ENCODE data around the gene BCL7A. TPM values are rescaled to one million over a fixed set of nuclear protein-coding genes. Genes with fewer than 3 reads are reported as not detected.

The BCL7A gene
- total and polyA plus RNA-seq, 7 donors: 3.6 to 14.3 (median 11.3) TPM

GRCh38 chr12:122023339-122024131, 1.9 kb downstream of the BCL7A start:
- peaks cover 41% of the 10 kb centered on the region for H3K4me1 ChIP-seq

GRCh38 chr12:122024132-122024785, 2.6 kb downstream of the BCL7A start:
- 20 to 34% (median 32%) methylated on average over 16 of the region's 16 CpGs for WGBS, 3 donors
- peaks cover 48% of the 10 kb centered on the region for H3K4me1 ChIP-seq
- no peak for TF ChIP-seq CTCF (IDR thresholded peaks at IDR 0.05)
- H3K36me3 ChIP-seq (ENCODE audit: insufficient read depth in 1 of 2, low read depth in 1 of 2): no peaks in the 10 kb centered on the region
- H3K27me3 ChIP-seq (ENCODE audit: insufficient read depth in 3 of 3, low read length in 2 of 3): no peaks in the 10 kb centered on the region
- peak overlapping the region; percentile 90 for H3K27ac ChIP-seq
- intact Hi-C loops (cut with DNase I): loop anchor here in 1 of 2 donors (10.0 kb wide), 1 partner anchor 99 kb away; no protein-coding TSS in a partner anchor
- DNase-seq (no peak), ATAC-seq (no peak)
- no peaks in the 10 kb centered on the region for H3K9me3 ChIP-seq
- H3K4me3 ChIP-seq: peak overlapping the region; percentile 79

More at GRCh38 chr12:122023339-122024131, 1.9 kb downstream of the BCL7A start:
- WGBS, 3 donors: 2 to 3% (median 2%) methylated on average over 43 of the region's 43 CpGs
- no peaks in the 10 kb centered on the region for H3K36me3 ChIP-seq (ENCODE audit: insufficient read depth in 1 of 2, low read depth in 1 of 2)
- peak overlapping the region; percentile 79 for H3K4me3 ChIP-seq
- intact Hi-C loops (cut with DNase I): loop anchor here in 1 of 2 donors (10.0 kb wide), 1 partner anchor 99 kb away; no protein-coding TSS in a partner anchor
- no peak for TF ChIP-seq CTCF (IDR thresholded peaks at IDR 0.05)
- H3K27ac ChIP-seq: peak overlapping the region; percentile 90
- no peaks in the 10 kb centered on the region for H3K9me3 ChIP-seq
- ATAC-seq: peak; percentile 62 to 70 (median 64)
- H3K27me3 ChIP-seq (ENCODE audit: insufficient read depth in 3 of 3, low read length in 2 of 3): no peaks in the 10 kb centered on the region
- peak; percentile 73 to 83 for DNase-seq

DNA sequence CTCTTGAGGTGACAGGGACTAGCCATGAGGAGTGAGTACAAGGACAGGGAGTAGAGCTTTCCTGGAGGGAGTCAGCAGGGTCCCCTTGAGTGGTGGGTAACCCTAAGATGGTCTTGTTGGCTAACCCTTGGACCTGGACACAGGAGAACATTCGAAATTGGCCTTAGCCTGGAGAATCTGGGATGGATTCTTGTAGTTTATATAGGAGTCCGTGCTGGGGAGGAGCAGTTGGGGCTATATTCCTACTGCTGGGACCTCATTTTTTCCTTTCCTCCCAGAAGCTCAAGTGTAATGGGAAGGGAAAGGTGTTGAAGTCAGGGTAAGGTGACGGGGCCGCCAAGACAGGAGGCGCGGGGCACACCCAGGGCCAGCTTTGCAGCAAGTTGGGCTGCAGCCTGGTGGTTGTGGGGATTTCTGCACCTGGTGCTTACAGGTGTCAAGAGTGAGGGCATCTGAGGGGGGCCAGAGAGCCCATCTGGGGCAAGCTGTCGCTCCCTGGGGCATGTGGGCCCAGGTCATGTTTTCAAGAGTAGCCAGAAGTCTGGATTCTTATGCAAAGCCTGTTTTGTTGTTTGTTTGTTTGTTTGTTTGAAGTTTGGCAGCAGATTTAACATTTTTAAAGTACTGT, 5.1 kb downstream of the BCL7A start:
- Histone ChIP-seq H3K9me3 (no peaks in the 10 kb centered on the region), H3K27me3 (ENCODE audit: insufficient read depth in 3 of 3, low read length in 2 of 3) (no peaks in the 10 kb centered on the region), H3K27ac (no peak overlapping the region), H3K4me3 (no peak overlapping the region), H3K36me3 (ENCODE audit: insufficient read depth in 1 of 2, low read depth in 1 of 2) (no peaks in the 10 kb centered on the region), H3K4me1 (peaks cover 55% of the 10 kb centered on the region)
- ATAC-seq (no peak), DNase-seq (no peak)
- intact Hi-C loops (cut with DNase I): loop anchor here in 1 of 2 donors (10.0 kb wide), 1 partner anchor 102 kb away; no protein-coding TSS in a partner anchor
- TF ChIP-seq CTCF (IDR thresholded peaks at IDR 0.05): no peak
- WGBS, 3 donors: 93 to 98% (median 97%) methylated on average over 7 of the region's 7 CpGs

GRCh38 chr12:122028165-122028904, 6.7 kb downstream of the BCL7A start:
- Histone ChIP-seq H3K36me3 (ENCODE audit: insufficient read depth in 1 of 2, low read depth in 1 of 2) (no peaks in the 10 kb centered on the region), H3K9me3 (no peaks in the 10 kb centered on the region), H3K27ac (peak overlapping the region; percentile 73), H3K4me3 (peak overlapping the region; percentile 7), H3K27me3 (ENCODE audit: insufficient read depth in 3 of 3, low read length in 2 of 3) (no peaks in the 10 kb centered on the region), H3K4me1 (peaks cover 55% of the 10 kb centered on the region)
- DNase-seq: peak in 1 of 2 donors; percentile 71
- ATAC-seq: peak; percentile 51 to 68 (median 63)
- intact Hi-C loops (cut with DNase I): loop anchor here in 1 of 2 donors (10.0 kb wide), 1 partner anchor 104 kb away; no protein-coding TSS in a partner anchor
- 27 to 40% (median 29%) methylated on average over 12 of the region's 12 CpGs for WGBS, 3 donors
- no peak for TF ChIP-seq CTCF (IDR thresholded peaks at IDR 0.05)
